ENCODE results near the gene DLG2. TPM values are rescaled to one million over a fixed set of nuclear protein-coding genes. Genes with fewer than 3 reads are reported as not detected.
"Not testable (repeated sequence)": the region's sequence is repeated elsewhere in the genome, so short reads cannot be mapped to it uniquely, and the experiment has no call there.

Gene DLG2
- polyA plus RNA-seq, 4 donors: 6.8 to 14.7 (median 13.2) TPM

- no peak for DNase-seq (ENCODE audit: low read depth in 4 of 4, low spot score in 3 of 4)
These were observed 489.5 kb downstream of the DLG2 start for GRCh38 chr11:85137597-85137996.

- DNase-seq (ENCODE audit: low read depth in 4 of 4, low spot score in 3 of 4): no peak
These were observed 493.5 kb downstream of the DLG2 start for GRCh38 chr11:85133636-85134035.

- peak in 1 of 4 donors; percentile 4 for DNase-seq (ENCODE audit: low read depth in 4 of 4, low spot score in 3 of 4)
These were observed 494.1 kb downstream of the DLG2 start for GRCh38 chr11:85132851-85133585.

- no peak for DNase-seq (ENCODE audit: low read depth in 4 of 4, low spot score in 3 of 4)
These were observed 499.8 kb downstream of the DLG2 start for GRCh38 chr11:85127349-85127748.

- no peak for DNase-seq (ENCODE audit: low read depth in 4 of 4, low spot score in 3 of 4)
These were observed 503.4 kb downstream of the DLG2 start for GRCh38 chr11:85123752-85124231.

- DNase-seq (ENCODE audit: low read depth in 4 of 4, low spot score in 3 of 4): no peak
These were observed 509.0 kb downstream of the DLG2 start for GRCh38 chr11:85118151-85118550.

- DNase-seq (ENCODE audit: low read depth in 4 of 4, low spot score in 3 of 4): no peak
These were observed 511.3 kb downstream of the DLG2 start for GRCh38 chr11:85115798-85116197.

- no peak for DNase-seq (ENCODE audit: low read depth in 4 of 4, low spot score in 3 of 4)
These were observed 512.4 kb downstream of the DLG2 start for GRCh38 chr11:85114786-85115185.

- not testable (repeated sequence) for DNase-seq (ENCODE audit: low read depth in 4 of 4, low spot score in 3 of 4)
These were observed 516.9 kb downstream of the DLG2 start for GRCh38 chr11:85110246-85110645.

- no peak for DNase-seq (ENCODE audit: low read depth in 4 of 4, low spot score in 3 of 4)
These were observed 518.0 kb downstream of the DLG2 start for GRCh38 chr11:85109141-85109540.

- DNase-seq (ENCODE audit: low read depth in 4 of 4, low spot score in 3 of 4): no peak
These were observed 521.3 kb downstream of the DLG2 start for GRCh38 chr11:85105868-85106267.

GRCh38 chr11:85099522-85099921, 527.6 kb downstream of the DLG2 start:
- DNase-seq (ENCODE audit: low read depth in 4 of 4, low spot score in 3 of 4): no peak

GRCh38 chr11:85098996-85099395, 528.1 kb downstream of the DLG2 start:
- no peak for DNase-seq (ENCODE audit: low read depth in 4 of 4, low spot score in 3 of 4)

GRCh38 chr11:85096939-85097338, 530.2 kb downstream of the DLG2 start:
- DNase-seq (ENCODE audit: low read depth in 4 of 4, low spot score in 3 of 4): no peak

- DNase-seq (ENCODE audit: low read depth in 4 of 4, low spot score in 3 of 4): no peak
These were observed 531.9 kb downstream of the DLG2 start for GRCh38 chr11:85095239-85095638.

- DNase-seq (ENCODE audit: low read depth in 4 of 4, low spot score in 3 of 4): no peak
These were observed 532.3 kb downstream of the DLG2 start for GRCh38 chr11:85094795-85095194.

- DNase-seq (ENCODE audit: low read depth in 4 of 4, low spot score in 3 of 4): no peak
These were observed 537.5 kb downstream of the DLG2 start for GRCh38 chr11:85089654-85090053.

- no peak for DNase-seq (ENCODE audit: low read depth in 4 of 4, low spot score in 3 of 4)
These were observed 538.9 kb downstream of the DLG2 start for GRCh38 chr11:85088286-85088685.

- no peak for DNase-seq (ENCODE audit: low read depth in 4 of 4, low spot score in 3 of 4)
These were observed 540.5 kb downstream of the DLG2 start for GRCh38 chr11:85086504-85087284.

- DNase-seq (ENCODE audit: low read depth in 4 of 4, low spot score in 3 of 4): peak in 1 of 4 donors; percentile 2
These were observed 550.4 kb downstream of the DLG2 start for GRCh38 chr11:85076535-85077330.

GRCh38 chr11:85062659-85063058, 564.5 kb downstream of the DLG2 start:
- no peak for DNase-seq (ENCODE audit: low read depth in 4 of 4, low spot score in 3 of 4)
